GM10266 (cell line): Measurements from ENCODE around the gene FAM180B.

Experiments
- DNase-seq: peaks from one replicate; pipeline ENCODE4 v3.0.0; 2012; ENCODE audit errors: extremely low spot score
- TF ChIP-seq, protein P1 (sequence below): IDR thresholded peaks from 2 replicates; pipeline ENCODE4 v1.5.1; 2012; ENCODE audit warnings: mild to moderate bottlenecking, low read depth; ENCODE audit not compliant: control insufficient read depth, insufficient read depth; ENCODE audit errors: missing control alignments

The FAM180B gene

DNA sequence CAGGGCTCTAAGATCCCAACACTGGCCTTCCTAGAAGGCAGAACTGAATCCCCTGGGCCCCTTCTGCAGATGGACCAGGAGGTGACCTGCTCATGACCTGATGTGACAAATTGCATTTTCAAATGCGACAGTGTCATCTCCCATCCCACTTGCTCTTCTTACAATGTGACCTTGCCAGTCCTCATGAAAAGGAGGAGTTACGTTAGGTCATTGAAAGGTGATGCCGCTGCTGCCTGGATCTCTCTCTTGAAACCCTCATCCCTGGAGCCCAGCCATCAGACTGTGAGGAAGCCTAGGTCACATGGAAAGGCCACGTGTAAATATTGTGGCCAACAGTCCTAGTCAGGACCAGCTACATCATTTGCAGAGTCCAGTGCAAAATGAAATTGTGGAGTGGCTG, 13.4 kb downstream of the FAM180B start:
- no peak for DNase-seq
- TF ChIP-seq, protein P1, sequence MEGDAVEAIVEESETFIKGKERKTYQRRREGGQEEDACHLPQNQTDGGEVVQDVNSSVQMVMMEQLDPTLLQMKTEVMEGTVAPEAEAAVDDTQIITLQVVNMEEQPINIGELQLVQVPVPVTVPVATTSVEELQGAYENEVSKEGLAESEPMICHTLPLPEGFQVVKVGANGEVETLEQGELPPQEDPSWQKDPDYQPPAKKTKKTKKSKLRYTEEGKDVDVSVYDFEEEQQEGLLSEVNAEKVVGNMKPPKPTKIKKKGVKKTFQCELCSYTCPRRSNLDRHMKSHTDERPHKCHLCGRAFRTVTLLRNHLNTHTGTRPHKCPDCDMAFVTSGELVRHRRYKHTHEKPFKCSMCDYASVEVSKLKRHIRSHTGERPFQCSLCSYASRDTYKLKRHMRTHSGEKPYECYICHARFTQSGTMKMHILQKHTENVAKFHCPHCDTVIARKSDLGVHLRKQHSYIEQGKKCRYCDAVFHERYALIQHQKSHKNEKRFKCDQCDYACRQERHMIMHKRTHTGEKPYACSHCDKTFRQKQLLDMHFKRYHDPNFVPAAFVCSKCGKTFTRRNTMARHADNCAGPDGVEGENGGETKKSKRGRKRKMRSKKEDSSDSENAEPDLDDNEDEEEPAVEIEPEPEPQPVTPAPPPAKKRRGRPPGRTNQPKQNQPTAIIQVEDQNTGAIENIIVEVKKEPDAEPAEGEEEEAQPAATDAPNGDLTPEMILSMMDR = no peak

DNA sequence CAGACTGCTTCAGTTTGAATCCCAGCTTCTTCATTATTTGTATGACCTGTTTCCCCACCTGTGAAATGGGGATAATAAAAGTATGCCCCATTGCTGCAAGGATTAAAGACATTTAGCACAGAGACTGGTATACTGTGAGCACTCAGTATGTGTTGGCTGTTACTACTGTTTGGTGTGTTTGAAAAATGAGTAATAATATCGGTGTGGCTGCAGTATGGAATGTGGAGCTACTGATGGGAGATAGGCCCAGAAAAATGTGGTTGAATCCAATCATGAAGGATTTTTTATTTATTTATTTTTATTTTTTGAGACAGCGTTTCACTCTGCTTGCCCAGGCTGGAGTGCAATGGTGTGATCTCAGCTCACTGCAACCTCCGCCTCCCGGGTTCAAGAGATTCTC, 16.8 kb downstream of the FAM180B start:
- TF ChIP-seq, protein P1 = no peak
- no peak for DNase-seq

DNA sequence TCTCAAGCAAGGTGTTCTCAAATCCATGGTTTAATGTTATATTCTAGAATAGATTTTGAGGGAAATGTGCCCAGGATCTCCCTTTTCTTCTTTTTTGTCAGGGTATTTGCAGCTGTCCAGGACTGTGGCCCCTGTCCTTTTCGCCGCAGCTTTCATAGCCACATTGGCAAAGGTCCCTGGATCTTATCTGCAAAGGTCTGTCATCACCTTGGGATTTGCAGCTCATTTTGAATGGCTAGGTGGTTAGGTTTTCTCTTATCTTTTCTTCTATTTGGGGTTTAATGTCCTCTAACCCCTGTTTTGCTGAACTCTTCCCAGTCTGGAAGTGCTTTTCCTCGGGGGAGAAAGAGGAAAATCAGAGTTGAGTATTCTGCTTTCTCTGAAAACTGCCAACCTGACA, 19.4 kb downstream of the FAM180B start:
- DNase-seq = no peak
- TF ChIP-seq, protein P1 = no peak

DNA sequence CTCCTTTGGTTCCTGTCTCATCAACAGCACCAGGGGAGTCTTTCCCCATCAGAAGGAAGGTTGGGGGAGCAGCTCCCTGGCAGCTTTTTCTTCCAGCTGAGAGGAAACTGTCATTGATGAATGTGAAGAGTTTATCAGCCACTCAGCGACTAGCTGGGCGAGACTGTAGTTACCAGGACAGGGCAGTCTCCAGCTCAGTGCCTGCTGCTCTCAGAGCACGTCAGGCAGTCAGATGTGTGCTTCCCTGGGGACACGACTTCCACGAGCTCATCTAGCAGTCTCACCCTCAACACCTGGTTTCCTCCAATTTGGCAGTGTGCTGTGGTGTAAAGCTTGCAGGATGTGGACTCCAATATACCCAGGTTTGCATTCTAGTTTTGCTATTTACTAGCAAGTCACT, 20.3 kb downstream of the FAM180B start:
- DNase-seq = no peak
- TF ChIP-seq, protein P1 = no peak

DNA sequence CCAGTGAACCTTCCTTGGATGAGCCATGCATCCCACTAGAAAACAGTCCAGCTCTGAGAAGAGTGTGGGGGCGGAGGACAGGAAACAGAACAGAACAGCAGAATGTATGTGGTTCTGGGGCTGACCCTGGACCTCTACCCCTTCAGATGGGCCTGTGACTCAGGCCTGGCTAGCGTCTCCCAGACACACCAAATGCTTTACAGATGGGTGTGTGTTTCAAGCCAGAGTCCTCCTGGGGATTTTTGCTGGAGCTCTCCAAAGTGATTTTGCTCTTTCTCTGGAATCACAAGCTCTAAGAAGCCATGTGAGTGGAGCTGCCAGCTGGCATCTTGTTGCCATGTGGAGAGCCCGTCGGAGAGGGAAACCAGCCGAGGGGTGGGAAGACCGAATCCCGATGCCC, 20.9 kb downstream of the FAM180B start:
- TF ChIP-seq, protein P1 = no peak
- no peak for DNase-seq

DNA sequence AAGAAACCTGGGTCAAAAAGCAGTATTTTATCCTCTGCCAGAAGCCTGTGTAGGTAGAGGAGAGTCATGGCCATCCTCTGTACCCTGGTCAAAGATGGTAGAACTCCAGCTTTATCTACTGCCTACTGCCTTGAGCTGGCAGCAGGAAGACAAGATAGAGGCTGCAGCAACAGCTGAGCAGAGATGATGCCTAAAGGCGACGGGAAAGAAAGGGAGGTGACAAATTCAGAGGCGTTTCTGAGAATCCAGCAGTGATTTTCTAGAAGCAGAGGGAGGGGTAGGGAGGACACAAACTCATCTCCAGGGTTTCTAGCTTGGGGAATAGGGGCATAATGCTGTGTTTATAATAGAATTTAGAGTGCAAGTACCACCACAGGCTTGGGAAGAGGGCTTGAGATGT, 23.2 kb downstream of the FAM180B start:
- no peak for DNase-seq
- TF ChIP-seq, protein P1 = no peak

DNA sequence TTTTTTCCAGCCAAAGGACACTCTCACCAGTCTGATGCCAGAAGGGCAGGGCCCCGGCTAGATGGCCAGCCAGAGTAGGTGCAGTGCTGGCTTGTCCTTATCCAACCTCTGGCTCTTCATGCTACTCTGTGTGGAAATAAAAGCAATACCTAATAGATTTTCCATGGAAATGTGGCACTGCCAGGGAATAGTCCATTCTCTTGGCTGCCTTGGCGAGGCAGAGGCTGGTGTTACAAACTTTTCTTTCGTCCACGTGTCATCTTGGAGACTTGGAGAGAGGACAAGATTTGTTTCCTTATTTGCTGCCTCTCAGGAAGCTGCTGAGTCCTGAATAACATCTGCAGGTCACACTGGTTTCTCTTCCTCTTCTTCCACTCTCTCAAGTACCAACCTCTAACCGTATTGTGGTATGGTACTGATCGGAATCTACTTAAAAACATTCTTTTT, 24.9 kb downstream of the FAM180B start:
- DNase-seq = no peak
- TF ChIP-seq, protein P1 = no peak

DNA sequence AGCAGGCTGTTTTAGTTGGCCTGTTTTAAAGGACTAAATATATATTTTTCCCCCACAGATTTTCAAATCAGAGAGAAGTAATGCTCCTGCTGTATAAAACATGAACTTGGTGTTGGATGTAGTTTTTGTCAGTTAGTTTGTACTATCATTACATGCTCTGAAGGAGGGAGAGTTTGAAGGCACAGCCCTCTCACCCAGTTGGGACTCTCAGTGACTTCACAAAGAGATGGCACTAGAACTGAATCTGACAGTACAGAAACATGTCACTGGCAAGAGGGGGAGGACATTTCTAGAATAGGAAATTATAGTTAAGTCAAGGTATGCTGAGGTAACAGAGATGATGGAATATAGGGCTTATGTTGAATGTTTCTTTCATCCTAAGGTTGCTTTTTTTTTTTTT, 28.8 kb downstream of the FAM180B start:
- DNase-seq = no peak
- TF ChIP-seq, protein P1 = no peak
